Nephron progenitor cell (in vitro differentiated cells): Measurements from ENCODE around the gene MAN2A1.

ENCODE experiments used
- DNase-seq: peaks from one replicate; pipeline ENCODE4 v3.0.0; 2021
- H3K27ac Mint-ChIP-seq: 2 replicates; pipeline ENCODE4 v1.8.0; 2021; ENCODE audit warnings: mild to moderate bottlenecking, moderate library complexity, mixed read lengths
- H3K27me3 Mint-ChIP-seq: 2 replicates; pipeline ENCODE4 v1.8.0; 2021; ENCODE audit warnings: mild to moderate bottlenecking, low read depth, mixed read lengths; ENCODE audit not compliant: poor library complexity
- H3K36me3 Mint-ChIP-seq: 2 replicates; pipeline ENCODE4 v1.8.0; 2021; ENCODE audit warnings: low read depth, mixed read lengths
- H3K4me1 Mint-ChIP-seq: 2 replicates; pipeline ENCODE4 v1.8.0; 2021; ENCODE audit warnings: mixed read lengths
- H3K4me3 Mint-ChIP-seq: 2 replicates; pipeline ENCODE4 v1.8.0; 2021; ENCODE audit warnings: mild to moderate bottlenecking, moderate library complexity, mixed read lengths
- H3K9me3 Mint-ChIP-seq: 2 replicates; pipeline ENCODE4 v1.8.0; 2021; ENCODE audit warnings: mild to moderate bottlenecking, moderate library complexity, mixed read lengths
- TF ChIP-seq, protein P1 (sequence below): fragments of 200-600 bp; sonication (generic); IDR thresholded peaks from 2 replicates; pipeline ENCODE4 v1.5.0; 2021; ENCODE audit warnings: antibody characterized with exemption

MAN2A1 gene

DNA sequence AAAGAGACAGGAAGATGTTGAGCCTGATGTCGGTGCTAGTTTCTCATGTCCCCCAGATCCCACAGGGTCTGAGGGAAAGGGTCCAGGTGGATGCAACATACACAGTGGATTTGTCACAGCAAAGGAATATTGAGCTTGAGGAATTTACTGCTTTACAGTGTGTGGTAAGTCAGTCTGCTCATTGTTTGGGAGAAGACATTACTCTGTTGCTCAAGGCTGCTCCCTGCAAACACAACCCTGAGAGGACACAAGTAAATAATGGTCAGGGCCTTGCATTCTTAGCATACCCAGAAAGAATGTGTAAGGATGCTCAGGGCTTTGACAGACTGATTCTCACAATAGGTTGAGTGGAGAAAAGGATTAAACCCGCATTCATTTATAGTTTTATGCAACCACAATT is 7.3 kb upstream of the MAN2A1 start:
- Mint-ChIP-seq H3K36me3 (peaks cover 2% of the 10 kb centered on the region), H3K4me3 (no peak overlapping the region), H3K27ac (peak overlapping the region; percentile 35), H3K9me3 (peaks cover 12% of the 10 kb centered on the region), H3K4me1 (peaks cover 12% of the 10 kb centered on the region), H3K27me3 (peaks cover 3% of the 10 kb centered on the region)
- DNase-seq, result no peak
- TF ChIP-seq, protein P1, sequence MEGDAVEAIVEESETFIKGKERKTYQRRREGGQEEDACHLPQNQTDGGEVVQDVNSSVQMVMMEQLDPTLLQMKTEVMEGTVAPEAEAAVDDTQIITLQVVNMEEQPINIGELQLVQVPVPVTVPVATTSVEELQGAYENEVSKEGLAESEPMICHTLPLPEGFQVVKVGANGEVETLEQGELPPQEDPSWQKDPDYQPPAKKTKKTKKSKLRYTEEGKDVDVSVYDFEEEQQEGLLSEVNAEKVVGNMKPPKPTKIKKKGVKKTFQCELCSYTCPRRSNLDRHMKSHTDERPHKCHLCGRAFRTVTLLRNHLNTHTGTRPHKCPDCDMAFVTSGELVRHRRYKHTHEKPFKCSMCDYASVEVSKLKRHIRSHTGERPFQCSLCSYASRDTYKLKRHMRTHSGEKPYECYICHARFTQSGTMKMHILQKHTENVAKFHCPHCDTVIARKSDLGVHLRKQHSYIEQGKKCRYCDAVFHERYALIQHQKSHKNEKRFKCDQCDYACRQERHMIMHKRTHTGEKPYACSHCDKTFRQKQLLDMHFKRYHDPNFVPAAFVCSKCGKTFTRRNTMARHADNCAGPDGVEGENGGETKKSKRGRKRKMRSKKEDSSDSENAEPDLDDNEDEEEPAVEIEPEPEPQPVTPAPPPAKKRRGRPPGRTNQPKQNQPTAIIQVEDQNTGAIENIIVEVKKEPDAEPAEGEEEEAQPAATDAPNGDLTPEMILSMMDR, result no peak

DNA sequence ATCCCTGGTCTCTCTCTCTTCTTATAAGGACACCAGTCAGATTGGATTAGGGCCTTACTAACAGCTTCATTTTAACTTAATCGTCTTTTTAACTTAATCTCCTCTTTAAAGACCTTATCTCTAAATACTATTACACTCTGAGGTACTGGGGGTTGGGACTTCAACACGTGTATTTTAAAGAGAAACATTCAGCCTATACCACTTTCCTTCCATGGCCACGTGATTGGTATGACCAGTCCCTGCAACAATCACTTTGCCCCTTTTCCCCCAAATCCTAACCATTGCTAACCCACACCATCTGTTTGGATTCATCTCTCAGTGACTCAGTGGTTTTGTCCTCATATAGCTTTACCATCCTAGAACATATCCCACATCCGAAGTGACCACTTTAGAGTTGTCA is 3.8 kb upstream of the MAN2A1 start:
- H3K9me3 Mint-ChIP-seq, result peaks cover 30% of the 10 kb centered on the region
- H3K27ac Mint-ChIP-seq, result no peak overlapping the region
- TF ChIP-seq, protein P1, result no peak
- no peak overlapping the region for H3K4me3 Mint-ChIP-seq
- peaks cover 3% of the 10 kb centered on the region for H3K27me3 Mint-ChIP-seq
- H3K36me3 Mint-ChIP-seq, result peaks cover 13% of the 10 kb centered on the region
- DNase-seq, result no peak
- H3K4me1 Mint-ChIP-seq, result peaks cover 2% of the 10 kb centered on the region

DNA sequence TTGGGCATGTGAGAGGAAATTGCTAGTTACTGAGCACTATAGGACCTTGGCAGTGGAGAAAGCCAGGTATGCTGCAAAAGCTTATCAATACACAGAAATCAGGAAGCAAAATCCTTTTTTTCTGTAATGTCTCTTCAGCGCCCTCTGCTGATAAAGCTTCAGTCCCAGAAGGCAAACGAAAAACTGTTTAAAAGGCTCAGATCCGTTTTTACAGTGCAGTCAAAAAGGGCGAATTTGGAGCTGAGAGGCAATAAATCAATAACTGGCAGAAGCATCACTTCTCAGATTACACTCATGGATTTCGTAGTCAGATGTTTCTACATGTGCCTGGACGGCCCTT is 1.1 kb upstream of the MAN2A1 start:
- TF ChIP-seq, protein P1, result peak; percentile 23
- DNase-seq, result no peak
- Mint-ChIP-seq H3K27me3 (no peaks in the 10 kb centered on the region), H3K36me3 (peaks cover 13% of the 10 kb centered on the region), H3K27ac (peak overlapping the region; percentile 99), H3K9me3 (peaks cover 30% of the 10 kb centered on the region), H3K4me1 (peaks cover 29% of the 10 kb centered on the region), H3K4me3 (peak overlapping the region; percentile 80)

DNA sequence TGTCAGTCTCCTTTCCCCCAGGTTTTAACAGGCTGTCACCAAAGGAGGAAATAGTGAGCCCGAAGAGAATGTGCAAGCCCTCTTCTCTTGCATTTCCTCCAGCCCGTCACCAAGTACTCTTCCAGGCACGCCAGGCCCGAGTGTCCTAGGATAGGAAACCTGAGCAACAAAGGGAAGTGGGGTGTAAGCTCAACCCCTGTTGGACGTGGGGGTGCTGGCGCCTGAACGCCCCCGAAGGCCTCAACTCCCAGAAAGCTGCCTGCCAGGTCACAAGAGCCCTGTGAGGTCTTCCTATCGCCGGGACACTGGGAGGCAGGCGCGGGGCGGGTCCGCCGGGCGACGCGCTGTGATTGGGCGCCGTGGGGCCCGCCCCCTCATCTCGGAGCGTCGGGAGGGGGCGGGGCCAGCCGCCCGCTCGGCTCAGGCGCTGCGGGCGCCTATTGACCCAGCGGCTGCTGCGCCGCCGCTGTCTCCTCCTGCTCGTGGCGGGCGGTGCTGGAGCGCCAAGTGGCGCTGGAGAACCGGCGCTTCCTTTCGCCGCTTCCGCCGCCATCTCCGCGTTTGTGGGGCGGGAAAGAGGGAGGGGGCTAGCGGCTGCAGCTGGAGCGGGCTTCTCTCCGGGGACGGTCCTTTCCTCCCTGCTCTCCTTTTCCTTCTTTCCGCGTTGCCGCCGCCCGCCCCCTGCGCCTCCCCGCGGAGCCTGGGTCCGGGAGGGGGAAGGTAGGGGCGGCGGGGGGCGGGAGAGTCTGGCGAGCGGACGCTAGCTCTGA is 572 bp upstream of the MAN2A1 start:
- peak; percentile 81 for DNase-seq
- Mint-ChIP-seq H3K27me3 (no peaks in the 10 kb centered on the region), H3K4me3 (peak overlapping the region; percentile 98), H3K27ac (peak overlapping the region; percentile 99), H3K9me3 (peaks cover 30% of the 10 kb centered on the region), H3K36me3 (peaks cover 13% of the 10 kb centered on the region), H3K4me1 (peaks cover 34% of the 10 kb centered on the region)
- TF ChIP-seq, protein P1, result no peak

DNA sequence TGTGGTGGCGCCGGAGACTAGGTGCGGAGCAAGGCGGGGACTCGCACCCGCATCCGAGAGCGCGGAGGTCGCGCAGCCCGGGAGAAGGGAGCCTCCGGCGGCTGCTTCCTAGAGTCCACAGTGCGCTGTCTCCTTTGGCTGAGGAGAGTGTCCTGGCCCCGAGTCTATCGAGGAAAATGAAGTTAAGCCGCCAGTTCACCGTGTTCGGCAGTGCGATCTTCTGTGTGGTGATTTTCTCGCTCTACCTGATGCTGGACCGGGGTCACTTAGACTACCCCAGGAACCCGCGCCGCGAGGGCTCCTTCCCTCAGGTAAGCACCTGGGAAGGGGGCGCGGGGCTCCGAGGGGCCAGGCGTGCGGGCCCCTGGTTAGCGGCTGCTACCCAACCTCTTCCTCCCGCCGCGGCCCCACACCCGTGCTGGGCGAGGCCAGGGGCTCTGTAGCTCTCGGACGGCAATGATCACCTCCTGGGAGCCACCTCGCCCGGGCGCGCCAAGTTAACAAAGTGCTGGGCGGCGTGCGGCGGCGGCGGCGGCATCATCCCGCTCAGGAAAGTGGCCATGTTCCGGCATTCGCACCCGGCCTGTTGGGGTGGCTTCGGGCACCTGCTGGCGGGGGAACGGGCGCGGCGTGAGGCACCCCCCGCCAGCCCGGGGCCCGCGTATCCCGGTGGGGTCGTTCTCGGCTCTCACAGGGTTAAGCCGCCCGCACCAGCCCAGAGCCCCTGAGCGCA is 681 bp downstream of the MAN2A1 start:
- no peaks in the 10 kb centered on the region for H3K27me3 Mint-ChIP-seq
- peak overlapping the region; percentile 80 for H3K27ac Mint-ChIP-seq
- peaks cover 47% of the 10 kb centered on the region for H3K4me1 Mint-ChIP-seq
- peak; percentile 60 for DNase-seq
- H3K9me3 Mint-ChIP-seq, result peaks cover 30% of the 10 kb centered on the region
- TF ChIP-seq, protein P1, result no peak
- H3K36me3 Mint-ChIP-seq, result peaks cover 14% of the 10 kb centered on the region
- H3K4me3 Mint-ChIP-seq, result peak overlapping the region; percentile 98
